ENCODE data around the gene DSC1. TPM values are rescaled to one million over a fixed set of nuclear protein-coding genes. Genes with fewer than 3 reads are reported as not detected.

Gene DSC1
- total RNA-seq, 1 donor from 2014 or later: not detected

- DNase-seq (ENCODE audit: low spot score): no peak
- Mint-ChIP-seq H3K36me3 (no peaks in the 10 kb centered on the region), H3K4me1 (no peaks in the 10 kb centered on the region), H3K27me3 (ENCODE audit: insufficient read depth, low read depth) (no peaks in the 10 kb centered on the region), H3K9me3 (peaks cover 3% of the 10 kb centered on the region), H3K27ac (no peak overlapping the region), H3K4me3 (no peak overlapping the region)
- H3K27me3 ChIP-seq: no peaks in the 10 kb centered on the region
- H3K4me2 ChIP-seq: no peak overlapping the region
- H3K4me1 ChIP-seq: no peaks in the 10 kb centered on the region
- no peaks in the 10 kb centered on the region for H3K9me3 ChIP-seq (ENCODE audit: low read depth)
- no peak overlapping the region for H3K9ac ChIP-seq
- H4K20me1 ChIP-seq (ENCODE audit: low read depth): no peaks in the 10 kb centered on the region
- H3K36me3 ChIP-seq: no peaks in the 10 kb centered on the region
- no peak overlapping the region for H3K27ac ChIP-seq
- no peak overlapping the region for H2AFZ ChIP-seq (replicated peaks)
- TF ChIP-seq EZH2phosphoT487 (IDR thresholded peaks at IDR 0.05) (no peak), CTCF (IDR thresholded peaks at IDR 0.05) (no peak), EZH2 (IDR thresholded peaks at IDR 0.05) (no peak)
- no peak overlapping the region for H3K4me3 ChIP-seq
- H3F3A ChIP-seq (ENCODE audit: low read depth): no peaks in the 10 kb centered on the region
- no peaks in the 10 kb centered on the region for H3K79me2 ChIP-seq (ENCODE audit: low read depth)
Observed at GRCh38 chr18:31176531-31176930, 13.9 kb upstream of the DSC1 start.

GRCh38 chr18:31171144-31171839, 8.6 kb upstream of the DSC1 start:
- Mint-ChIP-seq H3K27me3 (ENCODE audit: insufficient read depth, low read depth) (no peaks in the 10 kb centered on the region), H3K4me3 (no peak overlapping the region), H3K27ac (no peak overlapping the region), H3K36me3 (no peaks in the 10 kb centered on the region), H3K4me1 (peaks cover 4% of the 10 kb centered on the region), H3K9me3 (no peaks in the 10 kb centered on the region)
- H3K27me3 ChIP-seq: no peaks in the 10 kb centered on the region
- no peak overlapping the region for H2AFZ ChIP-seq (replicated peaks)
- no peak overlapping the region for H3K4me3 ChIP-seq
- H3K4me1 ChIP-seq: peaks cover 4% of the 10 kb centered on the region
- no peaks in the 10 kb centered on the region for H3K36me3 ChIP-seq
- H3K9me3 ChIP-seq (ENCODE audit: low read depth): no peaks in the 10 kb centered on the region
- no peak overlapping the region for H3K4me2 ChIP-seq
- no peaks in the 10 kb centered on the region for H3F3A ChIP-seq (ENCODE audit: low read depth)
- TF ChIP-seq EZH2 (IDR thresholded peaks at IDR 0.05) (no peak), CTCF (IDR thresholded peaks at IDR 0.05) (no peak), EZH2phosphoT487 (IDR thresholded peaks at IDR 0.05) (no peak)
- no peak overlapping the region for H3K27ac ChIP-seq
- no peak for DNase-seq (ENCODE audit: low spot score)
- no peaks in the 10 kb centered on the region for H4K20me1 ChIP-seq (ENCODE audit: low read depth)
- no peaks in the 10 kb centered on the region for H3K79me2 ChIP-seq (ENCODE audit: low read depth)
- no peak overlapping the region for H3K9ac ChIP-seq

- H3K27ac ChIP-seq: no peak overlapping the region
- no peaks in the 10 kb centered on the region for H3K27me3 ChIP-seq
- Mint-ChIP-seq H3K36me3 (no peaks in the 10 kb centered on the region), H3K4me3 (no peak overlapping the region), H3K4me1 (peaks cover 4% of the 10 kb centered on the region), H3K9me3 (no peaks in the 10 kb centered on the region), H3K27me3 (ENCODE audit: insufficient read depth, low read depth) (no peaks in the 10 kb centered on the region), H3K27ac (no peak overlapping the region)
- no peaks in the 10 kb centered on the region for H4K20me1 ChIP-seq (ENCODE audit: low read depth)
- H3K36me3 ChIP-seq: no peaks in the 10 kb centered on the region
- no peak overlapping the region for H3K9ac ChIP-seq
- DNase-seq (ENCODE audit: low spot score): no peak
- no peak overlapping the region for H3K4me2 ChIP-seq
- no peak overlapping the region for H3K4me3 ChIP-seq
- peaks cover 4% of the 10 kb centered on the region for H3K4me1 ChIP-seq
- no peak overlapping the region for H2AFZ ChIP-seq (replicated peaks)
- TF ChIP-seq EZH2phosphoT487 (IDR thresholded peaks at IDR 0.05) (no peak), EZH2 (IDR thresholded peaks at IDR 0.05) (no peak), CTCF (IDR thresholded peaks at IDR 0.05) (no peak)
- no peaks in the 10 kb centered on the region for H3K79me2 ChIP-seq (ENCODE audit: low read depth)
- H3F3A ChIP-seq (ENCODE audit: low read depth): no peaks in the 10 kb centered on the region
- H3K9me3 ChIP-seq (ENCODE audit: low read depth): no peaks in the 10 kb centered on the region
Observed at GRCh38 chr18:31170335-31170734, 7.7 kb upstream of the DSC1 start.
